ENCODE data around the gene RHBDD2. TPM values are rescaled to one million over a fixed set of nuclear protein-coding genes. Genes with fewer than 3 reads are reported as not detected.

The RHBDD2 gene
- polyA plus RNA-seq, 1 donor from 2014 or later, result 76.4 TPM

DNA sequence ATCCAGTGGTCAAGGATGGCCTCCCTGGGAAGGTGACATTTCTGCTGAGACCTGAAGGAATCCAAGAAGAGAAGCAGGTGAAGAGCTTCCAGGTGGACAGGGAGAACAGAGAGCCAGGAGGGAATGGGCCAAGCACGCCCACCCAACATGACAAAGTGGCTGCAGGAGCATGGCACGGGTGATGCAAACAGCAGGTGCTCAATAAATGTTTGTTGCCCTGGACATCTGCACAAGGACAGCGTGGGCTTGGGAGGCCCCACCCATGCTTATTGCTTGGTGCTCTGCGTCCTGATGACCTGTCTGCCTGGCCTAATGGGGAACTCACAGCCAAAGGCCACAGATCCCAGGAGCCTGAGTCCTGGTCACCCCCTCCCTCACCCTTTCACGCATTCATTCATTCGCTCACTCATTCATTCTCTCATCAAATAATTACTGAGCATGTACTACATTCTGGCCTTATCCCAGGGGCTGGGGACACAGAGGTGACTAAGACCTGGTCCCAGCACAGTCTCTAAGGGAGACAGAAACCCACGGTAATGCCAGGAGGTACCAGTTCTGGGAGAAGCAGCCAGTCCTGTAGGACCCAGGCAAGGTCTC lies 13.1 kb downstream of the RHBDD2 start:
- no peak overlapping the region for H3K27ac ChIP-seq (ENCODE audit: low read length)
- H3K4me3 ChIP-seq (ENCODE audit: low read length), result no peak overlapping the region
- H3F3A ChIP-seq (ENCODE audit: insufficient read depth, low read length, poor library complexity, severe bottlenecking), result no peaks in the 10 kb centered on the region
- H3K36me3 ChIP-seq (ENCODE audit: insufficient read depth, low read length), result peaks cover 4% of the 10 kb centered on the region
- H3K4me2 ChIP-seq (ENCODE audit: low read length), result no peak overlapping the region
- no peaks in the 10 kb centered on the region for H3K9me3 ChIP-seq (ENCODE audit: low read length)
- no peaks in the 10 kb centered on the region for H3K27me3 ChIP-seq (ENCODE audit: insufficient read depth, low read depth, low read length)
- H2AFZ ChIP-seq (ENCODE audit: low read depth, low read length), result no peak overlapping the region
- H4K20me1 ChIP-seq (ENCODE audit: insufficient read depth), result no peaks in the 10 kb centered on the region
- no peaks in the 10 kb centered on the region for H3K9me2 ChIP-seq (ENCODE audit: insufficient read depth, low read length)
- TF ChIP-seq EP300 (conservative IDR thresholded peaks at IDR 0.05; ENCODE audit: poor library complexity, severe bottlenecking) (no peak), POLR2AphosphoS5 (IDR thresholded peaks at IDR 0.05) (no peak), RAD21 (conservative IDR thresholded peaks at IDR 0.05) (no peak), EZH2 (IDR thresholded peaks at IDR 0.05; ENCODE audit: borderline replicate concordance, insufficient read depth, low read length, poor library complexity, severe bottlenecking) (no peak), TAF1 (IDR thresholded peaks at IDR 0.05; ENCODE audit: low read depth) (no peak), MXI1 (conservative IDR thresholded peaks at IDR 0.05; ENCODE audit: poor library complexity, severe bottlenecking) (no peak), SMC3 (conservative IDR thresholded peaks at IDR 0.05; ENCODE audit: poor library complexity) (no peak)
- TF ChIP-seq, protein P1, sequence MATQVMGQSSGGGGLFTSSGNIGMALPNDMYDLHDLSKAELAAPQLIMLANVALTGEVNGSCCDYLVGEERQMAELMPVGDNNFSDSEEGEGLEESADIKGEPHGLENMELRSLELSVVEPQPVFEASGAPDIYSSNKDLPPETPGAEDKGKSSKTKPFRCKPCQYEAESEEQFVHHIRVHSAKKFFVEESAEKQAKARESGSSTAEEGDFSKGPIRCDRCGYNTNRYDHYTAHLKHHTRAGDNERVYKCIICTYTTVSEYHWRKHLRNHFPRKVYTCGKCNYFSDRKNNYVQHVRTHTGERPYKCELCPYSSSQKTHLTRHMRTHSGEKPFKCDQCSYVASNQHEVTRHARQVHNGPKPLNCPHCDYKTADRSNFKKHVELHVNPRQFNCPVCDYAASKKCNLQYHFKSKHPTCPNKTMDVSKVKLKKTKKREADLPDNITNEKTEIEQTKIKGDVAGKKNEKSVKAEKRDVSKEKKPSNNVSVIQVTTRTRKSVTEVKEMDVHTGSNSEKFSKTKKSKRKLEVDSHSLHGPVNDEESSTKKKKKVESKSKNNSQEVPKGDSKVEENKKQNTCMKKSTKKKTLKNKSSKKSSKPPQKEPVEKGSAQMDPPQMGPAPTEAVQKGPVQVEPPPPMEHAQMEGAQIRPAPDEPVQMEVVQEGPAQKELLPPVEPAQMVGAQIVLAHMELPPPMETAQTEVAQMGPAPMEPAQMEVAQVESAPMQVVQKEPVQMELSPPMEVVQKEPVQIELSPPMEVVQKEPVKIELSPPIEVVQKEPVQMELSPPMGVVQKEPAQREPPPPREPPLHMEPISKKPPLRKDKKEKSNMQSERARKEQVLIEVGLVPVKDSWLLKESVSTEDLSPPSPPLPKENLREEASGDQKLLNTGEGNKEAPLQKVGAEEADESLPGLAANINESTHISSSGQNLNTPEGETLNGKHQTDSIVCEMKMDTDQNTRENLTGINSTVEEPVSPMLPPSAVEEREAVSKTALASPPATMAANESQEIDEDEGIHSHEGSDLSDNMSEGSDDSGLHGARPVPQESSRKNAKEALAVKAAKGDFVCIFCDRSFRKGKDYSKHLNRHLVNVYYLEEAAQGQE (IDR thresholded peaks at IDR 0.05; ENCODE audit: borderline replicate concordance), result no peak
- TF ChIP-seq, protein P2, sequence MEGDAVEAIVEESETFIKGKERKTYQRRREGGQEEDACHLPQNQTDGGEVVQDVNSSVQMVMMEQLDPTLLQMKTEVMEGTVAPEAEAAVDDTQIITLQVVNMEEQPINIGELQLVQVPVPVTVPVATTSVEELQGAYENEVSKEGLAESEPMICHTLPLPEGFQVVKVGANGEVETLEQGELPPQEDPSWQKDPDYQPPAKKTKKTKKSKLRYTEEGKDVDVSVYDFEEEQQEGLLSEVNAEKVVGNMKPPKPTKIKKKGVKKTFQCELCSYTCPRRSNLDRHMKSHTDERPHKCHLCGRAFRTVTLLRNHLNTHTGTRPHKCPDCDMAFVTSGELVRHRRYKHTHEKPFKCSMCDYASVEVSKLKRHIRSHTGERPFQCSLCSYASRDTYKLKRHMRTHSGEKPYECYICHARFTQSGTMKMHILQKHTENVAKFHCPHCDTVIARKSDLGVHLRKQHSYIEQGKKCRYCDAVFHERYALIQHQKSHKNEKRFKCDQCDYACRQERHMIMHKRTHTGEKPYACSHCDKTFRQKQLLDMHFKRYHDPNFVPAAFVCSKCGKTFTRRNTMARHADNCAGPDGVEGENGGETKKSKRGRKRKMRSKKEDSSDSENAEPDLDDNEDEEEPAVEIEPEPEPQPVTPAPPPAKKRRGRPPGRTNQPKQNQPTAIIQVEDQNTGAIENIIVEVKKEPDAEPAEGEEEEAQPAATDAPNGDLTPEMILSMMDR (IDR thresholded peaks at IDR 0.05; ENCODE audit: poor library complexity, severe bottlenecking), result no peak
- H3K79me2 ChIP-seq (replicated peaks; ENCODE audit: insufficient read depth, low read length), result no peaks in the 10 kb centered on the region
- H3K9ac ChIP-seq (ENCODE audit: low read length), result no peak overlapping the region

- TF ChIP-seq POLR2AphosphoS5 (IDR thresholded peaks at IDR 0.05) (no peak), EZH2 (IDR thresholded peaks at IDR 0.05; ENCODE audit: borderline replicate concordance, insufficient read depth, low read length, poor library complexity, severe bottlenecking) (no peak), EP300 (conservative IDR thresholded peaks at IDR 0.05; ENCODE audit: poor library complexity, severe bottlenecking) (no peak), TAF1 (IDR thresholded peaks at IDR 0.05; ENCODE audit: low read depth) (no peak), MXI1 (conservative IDR thresholded peaks at IDR 0.05; ENCODE audit: poor library complexity, severe bottlenecking) (no peak), RAD21 (conservative IDR thresholded peaks at IDR 0.05) (no peak), SMC3 (conservative IDR thresholded peaks at IDR 0.05; ENCODE audit: poor library complexity) (no peak)
- TF ChIP-seq, protein P1 (IDR thresholded peaks at IDR 0.05; ENCODE audit: borderline replicate concordance), result no peak
- TF ChIP-seq, protein P2 (IDR thresholded peaks at IDR 0.05; ENCODE audit: poor library complexity, severe bottlenecking), result no peak
- H3F3A ChIP-seq (ENCODE audit: insufficient read depth, low read length, poor library complexity, severe bottlenecking), result no peaks in the 10 kb centered on the region
- no peak overlapping the region for H3K4me2 ChIP-seq (ENCODE audit: low read length)
- H2AFZ ChIP-seq (ENCODE audit: low read depth, low read length), result no peak overlapping the region
- no peaks in the 10 kb centered on the region for H3K9me2 ChIP-seq (ENCODE audit: insufficient read depth, low read length)
- H3K27ac ChIP-seq (ENCODE audit: low read length), result no peak overlapping the region
- H3K36me3 ChIP-seq (ENCODE audit: insufficient read depth, low read length), result peaks cover 4% of the 10 kb centered on the region
- H3K9me3 ChIP-seq (ENCODE audit: low read length), result no peaks in the 10 kb centered on the region
- no peaks in the 10 kb centered on the region for H4K20me1 ChIP-seq (ENCODE audit: insufficient read depth)
- H3K4me3 ChIP-seq (ENCODE audit: low read length), result no peak overlapping the region
- no peak overlapping the region for H3K9ac ChIP-seq (ENCODE audit: low read length)
- no peaks in the 10 kb centered on the region for H3K79me2 ChIP-seq (replicated peaks; ENCODE audit: insufficient read depth, low read length)
- H3K27me3 ChIP-seq (ENCODE audit: insufficient read depth, low read depth, low read length), result no peaks in the 10 kb centered on the region
These were observed 13.9 kb downstream of the RHBDD2 start for GRCh38 chr7:75892634-75893272.
